MG63 (cell line): Measurements from ENCODE around the gene APIP. TPM values are rescaled to one million over a fixed set of nuclear protein-coding genes. Genes with fewer than 3 reads are reported as not detected.
A peak's percentile ranks its signal among the peaks of the same experiment; 100 is the strongest.

Experiments used
- DNase-seq: peaks from one replicate; pipeline ENCODE4 v3.0.0-alpha.2; 2020
- H3K27me3 ChIP-seq: fragments of 250-450 bp; sonication (Bioruptor Pico); 2 replicates; pipeline ENCODE4 v1.5.1; 2020; ENCODE audit warnings: mild to moderate bottlenecking, moderate library complexity
- H3K36me3 ChIP-seq: fragments of 250-450 bp; sonication (Bioruptor Pico); 2 replicates; pipeline ENCODE4 v1.5.1; 2020; ENCODE audit warnings: mild to moderate bottlenecking, moderate library complexity
- H3K4me3 ChIP-seq: fragments of 250-450 bp; sonication (Bioruptor Pico); 2 replicates; pipeline ENCODE4 v1.5.1; 2020; ENCODE audit warnings: mild to moderate bottlenecking, moderate library complexity
- H3K9me3 ChIP-seq: fragments of 250-450 bp; sonication (Bioruptor Pico); 2 replicates; pipeline ENCODE4 v1.5.1; 2020; ENCODE audit warnings: mild to moderate bottlenecking, moderate library complexity
- total RNA-seq: library from RNA; depleted of rRNA; stranded (reverse); fragments of >200 nt; shearing (Covaris generic); gene quantifications from 2 replicates; pipeline ENCODE4 v1.2.3, GENCODE V29; 2014; ENCODE audit warnings: low replicate concordance

Gene APIP
- total RNA-seq, 1 experiment from 2014 or later: 84.2 TPM

GRCh38 chr11:34869425-34869824 lies 46.8 kb downstream of the APIP start:
- Histone ChIP-seq H3K4me3 (no peak overlapping the region), H3K36me3 (no peaks in the 10 kb centered on the region), H3K27me3 (no peaks in the 10 kb centered on the region), H3K9me3 (0 out of 2 replicates have a peak, but pooled peaks cover under 1% of the 10 kb centered on the region)
- DNase-seq: no peak

- H3K36me3 ChIP-seq: no peaks in the 10 kb centered on the region
- peaks cover 10% of the 10 kb centered on the region; the same call in 1 of the 2 replicates for H3K9me3 ChIP-seq
- no peaks in the 10 kb centered on the region for H3K27me3 ChIP-seq
- no peak for DNase-seq
- H3K4me3 ChIP-seq: no peak overlapping the region
Measured at GRCh38 chr11:34866375-34866774, 49.8 kb downstream of the APIP start.

GRCh38 chr11:34865261-34865660 lies 50.9 kb downstream of the APIP start:
- Histone ChIP-seq H3K36me3 (no peaks in the 10 kb centered on the region), H3K4me3 (no peak overlapping the region), H3K27me3 (no peaks in the 10 kb centered on the region), H3K9me3 (peaks cover 10% of the 10 kb centered on the region; the same call in 1 of the 2 replicates)
- no peak for DNase-seq

GRCh38 chr11:34864424-34864823 lies 51.8 kb downstream of the APIP start:
- no peak for DNase-seq
- H3K36me3 ChIP-seq: no peaks in the 10 kb centered on the region
- H3K4me3 ChIP-seq: no peak overlapping the region
- H3K9me3 ChIP-seq: peaks cover 10% of the 10 kb centered on the region; the same call in 1 of the 2 replicates
- H3K27me3 ChIP-seq: no peaks in the 10 kb centered on the region

GRCh38 chr11:34863048-34863447 lies 53.1 kb downstream of the APIP start:
- no peak for DNase-seq
- Histone ChIP-seq H3K36me3 (no peaks in the 10 kb centered on the region), H3K9me3 (peaks cover 10% of the 10 kb centered on the region; the same call in 1 of the 2 replicates)

GRCh38 chr11:34860518-34860917 lies 55.7 kb downstream of the APIP start:
- DNase-seq: no peak
- Histone ChIP-seq H3K4me3 (no peak overlapping the region), H3K27me3 (no peaks in the 10 kb centered on the region), H3K9me3 (peaks cover 10% of the 10 kb centered on the region; the same call in 1 of the 2 replicates), H3K36me3 (no peaks in the 10 kb centered on the region)

More at GRCh38 chr11:34863048-34863447, 53.1 kb downstream of the APIP start:
- Histone ChIP-seq H3K27me3 (no peaks in the 10 kb centered on the region), H3K4me3 (no peak overlapping the region)

- Histone ChIP-seq H3K27me3 (no peaks in the 10 kb centered on the region), H3K4me3 (no peak overlapping the region), H3K36me3 (no peaks in the 10 kb centered on the region), H3K9me3 (peaks cover 10% of the 10 kb centered on the region; the same call in 1 of the 2 replicates)
- DNase-seq: peak; percentile 52
Measured at GRCh38 chr11:34860034-34860433, 56.1 kb downstream of the APIP start.

- Histone ChIP-seq H3K9me3 (peaks cover 10% of the 10 kb centered on the region; the same call in 1 of the 2 replicates), H3K4me3 (no peak overlapping the region), H3K36me3 (no peaks in the 10 kb centered on the region), H3K27me3 (no peaks in the 10 kb centered on the region)
- DNase-seq: no peak
Measured at GRCh38 chr11:34859496-34859895, 56.7 kb downstream of the APIP start.

- Histone ChIP-seq H3K9me3 (no peaks in the 10 kb centered on the region; the same call in 1 of the 2 replicates), H3K4me3 (no peak overlapping the region), H3K27me3 (no peaks in the 10 kb centered on the region), H3K36me3 (no peaks in the 10 kb centered on the region)
- no peak for DNase-seq
Measured at GRCh38 chr11:34857463-34857862, 58.7 kb downstream of the APIP start.

- H3K4me3 ChIP-seq: no peak overlapping the region
- DNase-seq: no peak
- H3K27me3 ChIP-seq: no peaks in the 10 kb centered on the region
- peaks cover 3% of the 10 kb centered on the region; the same call in 1 of the 2 replicates for H3K9me3 ChIP-seq
- no peaks in the 10 kb centered on the region for H3K36me3 ChIP-seq
Measured at GRCh38 chr11:34856251-34856650, 59.9 kb downstream of the APIP start.

- H3K36me3 ChIP-seq: no peaks in the 10 kb centered on the region
- H3K27me3 ChIP-seq: no peaks in the 10 kb centered on the region
- no peak overlapping the region for H3K4me3 ChIP-seq
- DNase-seq: no peak
- H3K9me3 ChIP-seq: peaks cover 3% of the 10 kb centered on the region; the same call in 1 of the 2 replicates
Measured at GRCh38 chr11:34855754-34856095, 60.5 kb downstream of the APIP start.

GRCh38 chr11:34855021-34855753 lies 61.0 kb downstream of the APIP start:
- H3K4me3 ChIP-seq: no peak overlapping the region
- peaks cover 3% of the 10 kb centered on the region; the same call in 1 of the 2 replicates for H3K9me3 ChIP-seq
- H3K36me3 ChIP-seq: no peaks in the 10 kb centered on the region
- no peaks in the 10 kb centered on the region for H3K27me3 ChIP-seq
- no peak for DNase-seq

GRCh38 chr11:34851916-34852315 lies 64.3 kb downstream of the APIP start:
- H3K4me3 ChIP-seq: no peak overlapping the region
- H3K9me3 ChIP-seq: peaks cover 3% of the 10 kb centered on the region; the same call in 1 of the 2 replicates
- no peaks in the 10 kb centered on the region for H3K36me3 ChIP-seq
- no peaks in the 10 kb centered on the region for H3K27me3 ChIP-seq
- no peak for DNase-seq

GRCh38 chr11:34850334-34850733 lies 65.8 kb downstream of the APIP start:
- Histone ChIP-seq H3K36me3 (no peaks in the 10 kb centered on the region), H3K27me3 (no peaks in the 10 kb centered on the region), H3K4me3 (no peak overlapping the region), H3K9me3 (peaks cover 3% of the 10 kb centered on the region; the same call in 1 of the 2 replicates)
- no peak for DNase-seq

GRCh38 chr11:34846467-34846866 lies 69.7 kb downstream of the APIP start:
- H3K9me3 ChIP-seq: no peaks in the 10 kb centered on the region; the same call in none of the 2 replicates
- no peaks in the 10 kb centered on the region for H3K27me3 ChIP-seq
- no peaks in the 10 kb centered on the region for H3K36me3 ChIP-seq
- H3K4me3 ChIP-seq: no peak overlapping the region
- DNase-seq: no peak

- no peak for DNase-seq
- no peaks in the 10 kb centered on the region; the same call in 1 of the 2 replicates for H3K9me3 ChIP-seq
- H3K27me3 ChIP-seq: no peaks in the 10 kb centered on the region
- no peaks in the 10 kb centered on the region for H3K36me3 ChIP-seq
- H3K4me3 ChIP-seq: no peak overlapping the region
Measured at GRCh38 chr11:34844463-34845112, 71.6 kb downstream of the APIP start.

GRCh38 chr11:34843271-34843670 lies 72.9 kb downstream of the APIP start:
- no peak overlapping the region for H3K4me3 ChIP-seq
- no peak for DNase-seq
- no peaks in the 10 kb centered on the region for H3K36me3 ChIP-seq
- no peaks in the 10 kb centered on the region for H3K27me3 ChIP-seq
- no peaks in the 10 kb centered on the region; the same call in 1 of the 2 replicates for H3K9me3 ChIP-seq
